ENCODE results near the gene HDAC9.

The HDAC9 gene

GRCh38 chr7:18574235-18574540, 78.6 kb downstream of the HDAC9 start:
- no peak for DNase-seq (ENCODE audit: low read depth, low spot score)
- H3K4me3 ChIP-seq (ENCODE audit: low read length) = no peak overlapping the region

- no peak overlapping the region for H3K4me3 ChIP-seq (ENCODE audit: low read length)
- DNase-seq (ENCODE audit: low read depth, low spot score) = no peak
Measured at GRCh38 chr7:18574676-18575075, 79.1 kb downstream of the HDAC9 start.

- no peak for DNase-seq (ENCODE audit: low read depth, low spot score)
- H3K4me3 ChIP-seq (ENCODE audit: low read length) = no peak overlapping the region
Measured at GRCh38 chr7:18575622-18576572, 80.3 kb downstream of the HDAC9 start.

GRCh38 chr7:18577096-18577771, 81.7 kb downstream of the HDAC9 start:
- no peak overlapping the region for H3K4me3 ChIP-seq (ENCODE audit: low read length)
- no peak for DNase-seq (ENCODE audit: low read depth, low spot score)

- DNase-seq (ENCODE audit: low read depth, low spot score) = no peak
- no peak overlapping the region for H3K4me3 ChIP-seq (ENCODE audit: low read length)
Measured at GRCh38 chr7:18579698-18580097, 84.1 kb downstream of the HDAC9 start.

- DNase-seq (ENCODE audit: low read depth, low spot score) = no peak
- no peak overlapping the region for H3K4me3 ChIP-seq (ENCODE audit: low read length)
Measured at GRCh38 chr7:18580950-18581349, 85.4 kb downstream of the HDAC9 start.

GRCh38 chr7:18583305-18583704, 87.8 kb downstream of the HDAC9 start:
- H3K4me3 ChIP-seq (ENCODE audit: low read length) = no peak overlapping the region
- DNase-seq (ENCODE audit: low read depth, low spot score) = no peak

- no peak for DNase-seq (ENCODE audit: low read depth, low spot score)
- H3K4me3 ChIP-seq (ENCODE audit: low read length) = no peak overlapping the region
Measured at GRCh38 chr7:18590241-18590640, 94.7 kb downstream of the HDAC9 start.

GRCh38 chr7:18590744-18591340, 95.3 kb downstream of the HDAC9 start:
- peak; percentile 30 for DNase-seq (ENCODE audit: low read depth, low spot score)
- H3K4me3 ChIP-seq (ENCODE audit: low read length) = no peak overlapping the region

GRCh38 chr7:18593602-18594279, 98.2 kb downstream of the HDAC9 start:
- H3K4me3 ChIP-seq (ENCODE audit: low read length) = no peak overlapping the region
- DNase-seq (ENCODE audit: low read depth, low spot score) = no peak

- DNase-seq (ENCODE audit: low read depth, low spot score) = no peak
- no peak overlapping the region for H3K4me3 ChIP-seq (ENCODE audit: low read length)
Measured at GRCh38 chr7:18597754-18598153, 102.2 kb downstream of the HDAC9 start.

- H3K4me3 ChIP-seq (ENCODE audit: low read length) = no peak overlapping the region
- no peak for DNase-seq (ENCODE audit: low read depth, low spot score)
Measured at GRCh38 chr7:18607025-18607424, 111.5 kb downstream of the HDAC9 start.

- no peak overlapping the region for H3K4me3 ChIP-seq (ENCODE audit: low read length)
- no peak for DNase-seq (ENCODE audit: low read depth, low spot score)
Measured at GRCh38 chr7:18610331-18610948, 114.9 kb downstream of the HDAC9 start.

- no peak for DNase-seq (ENCODE audit: low read depth, low spot score)
- H3K4me3 ChIP-seq (ENCODE audit: low read length) = no peak overlapping the region
Measured at GRCh38 chr7:18614841-18615240, 119.3 kb downstream of the HDAC9 start.

GRCh38 chr7:18619311-18619710, 123.8 kb downstream of the HDAC9 start:
- no peak for DNase-seq (ENCODE audit: low read depth, low spot score)
- H3K4me3 ChIP-seq (ENCODE audit: low read length) = no peak overlapping the region

GRCh38 chr7:18623389-18623788, 127.8 kb downstream of the HDAC9 start:
- no peak overlapping the region for H3K4me3 ChIP-seq (ENCODE audit: low read length)
- DNase-seq (ENCODE audit: low read depth, low spot score) = no peak

GRCh38 chr7:18624459-18624858, 128.9 kb downstream of the HDAC9 start:
- no peak overlapping the region for H3K4me3 ChIP-seq (ENCODE audit: low read length)
- DNase-seq (ENCODE audit: low read depth, low spot score) = no peak

GRCh38 chr7:18626086-18626485, 130.5 kb downstream of the HDAC9 start:
- DNase-seq (ENCODE audit: low read depth, low spot score) = no peak
- H3K4me3 ChIP-seq (ENCODE audit: low read length) = no peak overlapping the region

GRCh38 chr7:18626717-18627116, 131.2 kb downstream of the HDAC9 start:
- no peak for DNase-seq (ENCODE audit: low read depth, low spot score)
- no peak overlapping the region for H3K4me3 ChIP-seq (ENCODE audit: low read length)
